HFF-Myc (cell line): ENCODE measurements around the gene RGS10.

Experiments used
- DNase-seq: peaks from one replicate; pipeline ENCODE4 v3.0.0-alpha.2; 2011; ENCODE audit warnings: low read depth; ENCODE audit errors: extremely low read depth
- H3K4me3 ChIP-seq: replicated peaks from 2 replicates; pipeline ENCODE4 v1.5.1; 2011; ENCODE audit warnings: low read depth, mild to moderate bottlenecking, control low read depth, low read length
- CTCF ChIP-seq: IDR thresholded peaks from 2 replicates; pipeline ENCODE4 v1.5.1; 2012; ENCODE audit warnings: mild to moderate bottlenecking, low read depth, low read length, control low read depth; ENCODE audit errors: missing control alignments

RGS10 gene

GRCh38 chr10:119505588-119506315 lies 36.8 kb downstream of the RGS10 start:
- TF ChIP-seq CTCF = no peak
- no peak overlapping the region for H3K4me3 ChIP-seq
- no peak for DNase-seq

GRCh38 chr10:119505131-119505551 lies 37.4 kb downstream of the RGS10 start:
- no peak for TF ChIP-seq CTCF
- no peak overlapping the region for H3K4me3 ChIP-seq
- DNase-seq = no peak

- no peak for DNase-seq
- no peak overlapping the region for H3K4me3 ChIP-seq
- no peak for TF ChIP-seq CTCF
These were observed 37.9 kb downstream of the RGS10 start for GRCh38 chr10:119504651-119505050.

- no peak overlapping the region for H3K4me3 ChIP-seq
- TF ChIP-seq CTCF = no peak
- DNase-seq = no peak
These were observed 38.7 kb downstream of the RGS10 start for GRCh38 chr10:119503821-119504220.

- DNase-seq = no peak
- TF ChIP-seq CTCF = no peak
- no peak overlapping the region for H3K4me3 ChIP-seq
These were observed 39.8 kb downstream of the RGS10 start for GRCh38 chr10:119502618-119503155.

DNA sequence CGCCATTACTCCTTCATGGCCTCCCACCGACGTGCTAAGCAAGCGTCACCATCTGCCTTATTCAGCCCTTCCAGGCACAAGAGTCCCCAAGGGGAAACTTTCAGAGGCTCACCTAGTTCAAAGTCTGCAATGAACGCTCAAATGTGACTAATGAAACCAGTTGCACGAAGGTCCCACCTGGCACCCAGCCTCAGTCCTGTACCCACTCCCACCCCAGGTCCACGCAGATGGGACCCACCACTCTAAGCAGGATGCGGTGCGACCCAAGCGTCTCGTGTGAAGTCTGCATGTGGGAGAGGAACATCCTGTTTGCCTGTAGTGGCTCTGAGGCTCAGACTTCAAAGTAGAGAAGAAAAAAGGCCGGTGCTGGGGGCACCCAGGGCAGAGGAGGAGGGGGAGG lies 40.3 kb downstream of the RGS10 start:
- TF ChIP-seq CTCF = no peak
- DNase-seq = no peak

GRCh38 chr10:119501690-119502089 lies 40.8 kb downstream of the RGS10 start:
- DNase-seq = no peak
- H3K4me3 ChIP-seq = no peak overlapping the region
- no peak for TF ChIP-seq CTCF

More for the DNA sequence above, 40.3 kb downstream of the RGS10 start:
- no peak overlapping the region for H3K4me3 ChIP-seq
